Measurements from ENCODE around the gene ARFIP2. TPM values are rescaled to one million over a fixed set of nuclear protein-coding genes. Genes with fewer than 3 reads are reported as not detected.

ARFIP2 gene
- total RNA-seq, 1 experiment from 2014 or later = 100 TPM

- Histone ChIP-seq H3K27me3 (replicated peaks; ENCODE audit: control insufficient read depth, insufficient read depth, low read length) (no peaks in the 10 kb centered on the region), H3K4me3 (ENCODE audit: low read depth, low read length) (no peak overlapping the region), H3K9me3 (no peaks in the 10 kb centered on the region), H3K4me1 (peaks cover 41% of the 10 kb centered on the region), H3K36me3 (ENCODE audit: control insufficient read depth, insufficient read depth, low read length) (no peaks in the 10 kb centered on the region)
- ChIA-PET CTCF (interaction anchor here (0.6 to 2.3 kb wide), 4 partner anchors 8 to 58 kb away, joined by 3 to 11 read pairs (median 4); partner anchors contain the start of genes ARFIP2 and TIMM10B), POLR2A (no interaction called here)
- no peak for TF ChIP-seq CTCF (IDR thresholded peaks at IDR 0.05; ENCODE audit: insufficient read depth in 1 of 2, low read depth in 1 of 2, low read length in 1 of 2, severe bottlenecking in 1 of 2, unreplicated experiment in 1 of 2)
- H3K27ac Mint-ChIP-seq (ENCODE audit: unreplicated experiment) = no peak overlapping the region
- intact Hi-C loops (cut with micrococcal nuclease; ENCODE audit: unreplicated experiment) = no loop called here
- H3K27me3 Mint-ChIP-seq (ENCODE audit: insufficient read depth, unreplicated experiment) = no peaks in the 10 kb centered on the region
- no peak overlapping the region for H3K4me3 Mint-ChIP-seq (ENCODE audit: unreplicated experiment)
- H3K9me3 Mint-ChIP-seq (ENCODE audit: unreplicated experiment) = no peaks in the 10 kb centered on the region
- no peak for DNase-seq
- no TSS peak for BruUV-seq (replicated peaks)
- peaks cover 15% of the 10 kb centered on the region for H3K4me1 Mint-ChIP-seq (ENCODE audit: low read depth, unreplicated experiment)
- H3K36me3 Mint-ChIP-seq (ENCODE audit: insufficient read depth, unreplicated experiment) = no peaks in the 10 kb centered on the region
These were observed 43.7 kb downstream of the ARFIP2 start for GRCh38 chr11:6437423-6437822.

GRCh38 chr11:6433998-6434660 is 47.0 kb downstream of the ARFIP2 start:
- DNase-seq = no peak
- H3K27me3 Mint-ChIP-seq (ENCODE audit: insufficient read depth, unreplicated experiment) = no peaks in the 10 kb centered on the region
- Histone ChIP-seq H3K4me3 (ENCODE audit: low read depth, low read length) (no peak overlapping the region), H3K36me3 (ENCODE audit: control insufficient read depth, insufficient read depth, low read length) (no peaks in the 10 kb centered on the region), H3K9me3 (no peaks in the 10 kb centered on the region), H3K27me3 (replicated peaks; ENCODE audit: control insufficient read depth, insufficient read depth, low read length) (no peaks in the 10 kb centered on the region), H3K4me1 (peaks cover 12% of the 10 kb centered on the region)
- no peaks in the 10 kb centered on the region for H3K36me3 Mint-ChIP-seq (ENCODE audit: insufficient read depth, unreplicated experiment)
- CTCF ChIA-PET = no interaction called here
- peaks cover 15% of the 10 kb centered on the region for H3K4me1 Mint-ChIP-seq (ENCODE audit: low read depth, unreplicated experiment)
- H3K27ac Mint-ChIP-seq (ENCODE audit: unreplicated experiment) = no peak overlapping the region
- no peak overlapping the region for H3K4me3 Mint-ChIP-seq (ENCODE audit: unreplicated experiment)
- POLR2A ChIA-PET = no interaction called here
- intact Hi-C loops (cut with micrococcal nuclease; ENCODE audit: unreplicated experiment) = no loop called here
- H3K9me3 Mint-ChIP-seq (ENCODE audit: unreplicated experiment) = no peaks in the 10 kb centered on the region
- no TSS peak for BruUV-seq (replicated peaks)
- no peak for TF ChIP-seq CTCF (IDR thresholded peaks at IDR 0.05; ENCODE audit: insufficient read depth in 1 of 2, low read depth in 1 of 2, low read length in 1 of 2, severe bottlenecking in 1 of 2, unreplicated experiment in 1 of 2)

GRCh38 chr11:6431861-6432260 is 49.3 kb downstream of the ARFIP2 start:
- no peaks in the 10 kb centered on the region for H3K9me3 Mint-ChIP-seq (ENCODE audit: unreplicated experiment)
- TF ChIP-seq CTCF (IDR thresholded peaks at IDR 0.05; ENCODE audit: insufficient read depth in 1 of 2, low read depth in 1 of 2, low read length in 1 of 2, severe bottlenecking in 1 of 2, unreplicated experiment in 1 of 2) = no peak
- H3K36me3 Mint-ChIP-seq (ENCODE audit: insufficient read depth, unreplicated experiment) = no peaks in the 10 kb centered on the region
- intact Hi-C loops (cut with micrococcal nuclease; ENCODE audit: unreplicated experiment) = no loop called here
- no peak for DNase-seq
- POLR2A ChIA-PET = no interaction called here
- Histone ChIP-seq H3K9me3 (no peaks in the 10 kb centered on the region), H3K27me3 (replicated peaks; ENCODE audit: control insufficient read depth, insufficient read depth, low read length) (no peaks in the 10 kb centered on the region), H3K36me3 (ENCODE audit: control insufficient read depth, insufficient read depth, low read length) (no peaks in the 10 kb centered on the region), H3K4me1 (peaks cover 20% of the 10 kb centered on the region), H3K4me3 (ENCODE audit: low read depth, low read length) (no peak overlapping the region)
- H3K27me3 Mint-ChIP-seq (ENCODE audit: insufficient read depth, unreplicated experiment) = no peaks in the 10 kb centered on the region
- CTCF ChIA-PET = interaction anchor here (2.6 kb wide), 1 partner anchor 53 kb away, joined by 14 read pairs; no protein-coding TSS in a partner anchor
- H3K4me3 Mint-ChIP-seq (ENCODE audit: unreplicated experiment) = no peak overlapping the region
- no peak overlapping the region for H3K27ac Mint-ChIP-seq (ENCODE audit: unreplicated experiment)
- peaks cover 31% of the 10 kb centered on the region for H3K4me1 Mint-ChIP-seq (ENCODE audit: low read depth, unreplicated experiment)
- no TSS peak for BruUV-seq (replicated peaks)

Data from Caco-2 (cell line).